ENCODE data around the gene REV1. TPM values are rescaled to one million over a fixed set of nuclear protein-coding genes. Genes with fewer than 3 reads are reported as not detected.

Gene REV1
- polyA plus RNA-seq, 3 donors, result 6.5 to 39.9 (median 9.5) TPM

- Histone ChIP-seq H4K20me1 (ENCODE audit: insufficient read depth, low read length) (no peaks in the 10 kb centered on the region), H3K4me2 (replicated peaks; ENCODE audit: extremely low read depth, low read length, poor library complexity, severe bottlenecking) (no peak overlapping the region), H3K79me2 (ENCODE audit: insufficient read depth, low read length) (no peaks in the 10 kb centered on the region), H2AFZ (ENCODE audit: insufficient read depth, low read depth, low read length, poor library complexity, severe bottlenecking) (no peak overlapping the region), H3K4me1 (ENCODE audit: control insufficient read depth in 1 of 2, insufficient read depth in 2 of 2, low read length in 2 of 2) (no peaks in the 10 kb centered on the region), H3K9ac (ENCODE audit: insufficient read depth, low read length, poor library complexity, severe bottlenecking) (no peak overlapping the region), H3K27me3 (ENCODE audit: control insufficient read depth in 2 of 2, insufficient read depth in 2 of 2, low read length in 2 of 2) (no peaks in the 10 kb centered on the region), H3K4me3 (replicated peaks in 1 of 3; ENCODE audit: low read depth in 2 of 3, low read length in 3 of 3) (no peak overlapping the region), H3K36me3 (replicated peaks in 1 of 2; ENCODE audit: control insufficient read depth in 1 of 2, insufficient read depth in 2 of 2, low read length in 2 of 2) (peaks cover 60 to 70% of the 10 kb centered on the region in 2 donors), H3K27ac (ENCODE audit: low read depth in 1 of 2, low read length in 2 of 2) (no peak overlapping the region), H3K9me3 (replicated peaks in 1 of 2; ENCODE audit: control insufficient read depth in 1 of 2, insufficient read depth in 1 of 2, low read length in 2 of 2) (no peaks in the 10 kb centered on the region)
- Mint-ChIP-seq H3K9me3 (peaks cover 0 to 3% (median 2%) of the 10 kb centered on the region in 7 donors), H3K4me3 (no peak overlapping the region), H3K27me3 (ENCODE audit: low read depth in 3 of 3) (no peaks in the 10 kb centered on the region), H3K4me1 (no peaks in the 10 kb centered on the region), H3K27ac (no peak overlapping the region), H3K36me3 (peaks cover 60 to 76% of the 10 kb centered on the region in 2 donors)
- intact Hi-C loops (cut with micrococcal nuclease), result no loop called here
- DNase-seq, result no peak
- WGBS (ENCODE audit: insufficient coverage), result no CpG with 5 or more reads among the region's 2 CpGs
- no peak for TF ChIP-seq CTCF (IDR thresholded peaks at IDR 0.05)
Observed at GRCh38 chr2:99386011-99386410, 103.8 kb downstream of the REV1 start.

- H3K4me2 ChIP-seq (replicated peaks; ENCODE audit: extremely low read depth, low read length, poor library complexity, severe bottlenecking), result no peak overlapping the region
Observed at GRCh38 chr2:99382143-99382542, 107.7 kb downstream of the REV1 start.

More at GRCh38 chr2:99382143-99382542, 107.7 kb downstream of the REV1 start:
- Mint-ChIP-seq H3K9me3 (peaks cover 0 to 3% (median 2%) of the 10 kb centered on the region in 7 donors), H3K4me1 (no peaks in the 10 kb centered on the region), H3K4me3 (no peak overlapping the region), H3K27me3 (ENCODE audit: low read depth in 3 of 3) (no peaks in the 10 kb centered on the region), H3K36me3 (peaks cover 75 to 88% of the 10 kb centered on the region in 2 donors), H3K27ac (no peak overlapping the region)
- Histone ChIP-seq H3K4me3 (replicated peaks in 1 of 3; ENCODE audit: low read depth in 2 of 3, low read length in 3 of 3) (no peak overlapping the region), H3K27me3 (ENCODE audit: control insufficient read depth in 2 of 2, insufficient read depth in 2 of 2, low read length in 2 of 2) (no peaks in the 10 kb centered on the region), H3K9ac (ENCODE audit: insufficient read depth, low read length, poor library complexity, severe bottlenecking) (no peak overlapping the region), H3K9me3 (replicated peaks in 1 of 2; ENCODE audit: control insufficient read depth in 1 of 2, insufficient read depth in 1 of 2, low read length in 2 of 2) (no peaks in the 10 kb centered on the region), H3K79me2 (ENCODE audit: insufficient read depth, low read length) (no peaks in the 10 kb centered on the region), H3K27ac (ENCODE audit: low read depth in 1 of 2, low read length in 2 of 2) (no peak overlapping the region), H4K20me1 (ENCODE audit: insufficient read depth, low read length) (no peaks in the 10 kb centered on the region), H2AFZ (ENCODE audit: insufficient read depth, low read depth, low read length, poor library complexity, severe bottlenecking) (no peak overlapping the region), H3K4me1 (ENCODE audit: control insufficient read depth in 1 of 2, insufficient read depth in 2 of 2, low read length in 2 of 2) (no peaks in the 10 kb centered on the region), H3K36me3 (replicated peaks in 1 of 2; ENCODE audit: control insufficient read depth in 1 of 2, insufficient read depth in 2 of 2, low read length in 2 of 2) (peaks cover 80 to 90% of the 10 kb centered on the region in 2 donors)
- WGBS (ENCODE audit: insufficient coverage), result no CpG with 5 or more reads among the region's 2 CpGs
- intact Hi-C loops (cut with micrococcal nuclease), result no loop called here
- DNase-seq, result no peak
- no peak for TF ChIP-seq CTCF (IDR thresholded peaks at IDR 0.05)
